GM19468 (cell line): ENCODE results near the gene ANO6.

ENCODE experiments used
- ATAC-seq: cut with Tn5 transposase; IDR thresholded peaks from one replicate; pipeline ENCODE4 v1.9.1; 2021; ENCODE audit warnings: mild to moderate bottlenecking, moderate library complexity, moderate number of reproducible peaks; ENCODE audit not compliant: unreplicated experiment; ENCODE audit errors: extremely low read depth

The ANO6 gene

DNA sequence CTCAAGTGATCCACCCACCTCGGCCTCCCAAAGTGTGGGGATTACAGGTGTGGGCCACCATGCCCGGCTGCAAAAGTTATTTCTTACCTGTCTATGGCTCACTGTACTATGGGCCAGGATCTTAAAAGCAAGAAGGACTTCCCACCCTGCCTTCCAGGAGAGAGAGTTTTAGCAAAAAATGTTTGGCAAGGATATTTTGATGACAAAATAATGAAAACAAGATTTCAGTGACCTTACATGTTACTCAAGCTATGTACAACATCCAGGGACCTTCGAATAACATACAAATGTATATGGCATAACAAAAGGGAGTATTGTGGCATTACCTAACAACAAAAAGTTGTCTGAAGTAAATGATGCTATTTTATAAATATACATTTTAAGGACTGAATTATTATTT is 55.1 kb downstream of the ANO6 start:
- no peak for ATAC-seq

DNA sequence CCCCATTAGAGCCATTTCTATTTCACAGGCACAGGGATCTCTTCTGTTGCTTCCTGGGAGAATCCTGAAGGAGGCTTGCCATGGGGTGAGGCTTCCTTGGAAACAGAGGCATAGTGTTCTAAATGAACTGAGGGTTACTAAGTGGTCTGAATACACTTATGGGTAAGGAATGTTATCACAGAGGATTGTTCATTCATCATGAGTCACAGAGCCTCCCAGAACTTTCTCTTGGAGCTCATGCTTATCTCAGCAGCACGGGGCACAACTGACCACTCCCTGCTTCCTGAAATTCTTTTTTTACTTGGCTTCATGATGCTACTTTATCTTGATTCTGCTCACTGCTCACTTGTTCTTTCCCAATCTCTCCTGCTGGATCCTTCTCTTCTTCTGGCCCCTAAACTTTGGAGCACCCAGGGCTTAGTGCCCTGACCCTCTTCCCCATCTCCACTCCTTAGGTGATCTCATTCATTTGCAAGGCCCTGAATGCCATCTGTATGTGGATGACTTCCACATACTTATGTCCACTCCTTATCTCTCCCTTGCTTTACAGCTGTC is 57.9 kb downstream of the ANO6 start:
- ATAC-seq, result no peak

- ATAC-seq, result no peak
Measured at GRCh38 chr12:45276154-45276755, 60.4 kb downstream of the ANO6 start.

DNA sequence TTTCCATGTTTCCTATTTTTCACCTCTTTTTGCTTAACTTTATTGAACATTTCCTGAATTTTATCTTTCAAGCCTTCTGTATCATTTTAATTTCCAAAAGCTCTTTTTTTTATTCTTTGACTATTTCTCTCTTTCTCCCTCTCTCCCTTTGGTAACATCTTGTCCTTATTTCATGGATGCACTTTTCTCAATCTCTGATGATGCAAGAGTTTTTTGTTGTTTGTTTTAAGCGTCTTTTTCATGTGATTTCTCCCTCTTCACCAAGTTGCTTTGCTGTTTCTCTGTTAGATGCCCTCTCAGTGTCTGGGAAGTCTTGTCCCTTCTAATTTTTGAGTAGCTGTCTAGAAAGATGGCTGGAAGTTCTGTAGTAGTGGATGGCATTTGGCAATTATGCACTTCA is 62.6 kb downstream of the ANO6 start:
- no peak for ATAC-seq

DNA sequence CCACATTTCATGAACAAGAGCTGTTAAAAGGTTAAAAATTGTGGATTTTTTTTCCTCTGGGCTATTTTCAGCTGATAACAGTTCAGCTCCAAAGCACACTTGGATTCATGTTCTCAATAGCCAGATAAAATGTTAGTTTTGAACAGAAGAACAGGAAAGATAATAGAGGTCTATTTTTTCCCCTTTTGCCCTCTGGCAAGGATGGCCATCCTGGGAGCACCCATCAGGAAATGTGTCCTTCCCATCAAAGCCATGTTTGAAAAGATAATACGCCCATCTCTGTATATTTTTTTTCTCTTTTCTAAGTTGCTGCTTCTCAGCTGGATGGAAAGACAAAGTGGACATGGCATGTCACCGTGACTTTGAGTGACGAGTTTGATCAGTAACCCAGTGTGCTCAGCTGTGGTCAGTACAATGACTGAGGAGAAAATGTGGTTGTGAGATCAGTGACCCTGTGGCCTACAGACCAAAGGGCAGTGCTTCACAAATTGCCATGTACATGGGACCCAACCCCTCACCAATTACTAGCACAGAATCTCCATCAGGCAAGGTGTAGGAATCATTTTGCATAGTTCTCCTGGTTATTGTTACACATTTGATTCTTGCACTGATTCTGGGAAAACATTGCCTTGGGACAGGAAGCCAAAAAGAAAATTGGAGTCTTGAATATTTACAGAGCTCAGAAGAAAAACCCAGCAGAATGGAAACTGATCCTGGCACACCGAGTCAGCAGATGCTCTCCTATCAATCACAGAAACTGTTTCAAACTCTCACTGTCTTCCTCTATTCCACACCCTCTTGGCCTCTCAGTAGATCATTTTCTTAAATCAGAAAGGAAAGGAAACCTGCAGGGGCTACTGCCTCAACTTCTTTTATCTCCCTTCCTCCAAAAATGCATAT is 64.3 kb downstream of the ANO6 start:
- ATAC-seq, result no peak

DNA sequence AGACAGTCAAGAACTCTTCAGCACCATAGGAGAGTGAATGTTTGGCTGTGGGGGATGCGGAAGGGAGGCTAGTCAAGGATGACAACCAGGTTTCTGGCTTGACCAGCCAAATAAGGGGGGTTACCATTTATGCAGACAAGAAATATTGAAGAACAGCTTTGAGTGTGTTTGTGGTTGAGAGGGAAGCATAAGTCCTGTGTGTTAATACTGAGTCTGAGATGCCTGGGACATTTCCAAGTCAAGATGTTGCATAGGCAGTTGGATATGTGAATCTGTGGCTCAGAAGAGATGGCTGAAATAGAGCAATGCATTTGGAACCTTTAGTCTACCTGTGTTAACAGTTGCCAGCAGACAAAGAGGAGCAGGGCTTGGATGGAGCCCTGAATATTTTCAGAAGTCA is 66.1 kb downstream of the ANO6 start:
- ATAC-seq, result no peak

DNA sequence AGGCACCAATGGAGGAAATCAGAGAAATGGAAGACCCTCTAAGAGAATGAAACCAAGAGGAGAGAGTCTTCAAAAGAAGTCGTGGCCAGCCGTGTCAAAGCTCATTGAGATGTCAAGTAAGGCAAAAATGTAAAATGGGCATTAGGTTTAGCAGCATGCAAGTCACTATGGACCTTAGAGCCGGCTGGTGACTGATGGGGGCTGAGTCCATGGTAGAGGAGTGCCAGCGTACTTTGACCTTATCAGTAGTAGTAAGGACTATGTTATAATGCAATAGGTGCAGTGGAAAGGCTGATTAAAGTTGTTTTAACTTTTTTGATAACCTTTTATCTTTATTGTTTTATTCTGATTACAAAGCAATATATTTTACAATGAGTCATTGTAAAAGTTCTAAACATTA is 66.5 kb downstream of the ANO6 start:
- no peak for ATAC-seq

- ATAC-seq, result no peak
Measured at GRCh38 chr12:45284096-45284901, 68.4 kb downstream of the ANO6 start.

DNA sequence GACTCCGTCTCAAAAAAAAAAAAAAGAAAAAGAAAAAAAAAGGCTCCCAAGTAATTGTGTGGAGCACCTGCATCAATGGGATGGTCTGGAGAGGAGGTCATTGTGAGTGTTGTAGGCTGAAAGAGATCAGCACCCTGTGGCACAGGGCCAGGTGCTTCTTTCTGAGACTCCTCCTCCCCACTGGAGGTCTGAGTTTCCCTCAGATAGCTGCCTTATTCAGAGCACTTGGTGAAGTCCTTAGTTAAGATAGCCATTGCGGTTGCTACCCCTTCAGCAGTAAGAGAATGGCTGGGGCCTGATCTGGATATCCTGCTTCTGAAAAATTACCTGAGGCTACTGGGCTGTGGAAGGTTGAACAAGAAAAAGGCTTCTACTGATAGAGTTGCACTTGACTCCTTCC is 69.8 kb downstream of the ANO6 start:
- no peak for ATAC-seq

- ATAC-seq, result no peak
Measured at GRCh38 chr12:45286621-45287020, 70.7 kb downstream of the ANO6 start.

GRCh38 chr12:45289245-45290215 is 73.6 kb downstream of the ANO6 start:
- no peak for ATAC-seq

DNA sequence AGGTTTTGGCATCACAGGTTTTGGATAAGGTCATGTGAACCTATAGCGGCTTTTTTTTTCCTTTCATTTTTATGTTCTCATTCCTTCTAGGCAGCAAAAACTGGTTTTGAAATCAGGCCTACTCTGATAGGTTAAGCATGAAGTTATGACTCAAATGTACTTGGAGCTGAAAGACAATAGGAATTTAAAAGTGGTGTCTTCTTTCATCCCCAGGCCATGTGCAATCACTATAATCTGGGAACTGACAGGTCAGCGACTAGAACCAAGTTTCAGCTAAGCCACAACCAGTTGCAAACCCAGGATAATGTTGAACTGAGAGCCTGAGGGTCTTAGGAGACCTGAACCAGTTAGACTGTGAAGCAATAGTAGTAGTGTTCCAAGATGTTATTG is 74.3 kb downstream of the ANO6 start:
- no peak for ATAC-seq

DNA sequence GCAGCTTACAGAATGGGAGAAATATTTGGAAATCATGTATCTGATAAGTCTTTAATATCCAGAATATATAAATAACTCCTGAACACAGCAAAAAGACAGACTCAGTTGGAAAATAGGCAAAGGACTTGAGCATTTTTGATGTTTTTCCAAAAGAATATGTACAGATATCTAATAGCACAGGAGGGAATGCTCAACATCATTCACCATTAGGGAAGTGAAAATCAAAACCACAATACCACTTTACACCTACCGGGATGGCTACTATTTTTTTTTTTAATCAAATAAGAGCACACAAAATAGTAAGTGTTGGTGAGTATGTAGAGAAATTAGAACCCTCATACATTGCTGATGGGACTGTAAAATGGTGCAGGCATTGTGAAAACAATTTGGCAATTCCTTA is 75.6 kb downstream of the ANO6 start:
- no peak for ATAC-seq

DNA sequence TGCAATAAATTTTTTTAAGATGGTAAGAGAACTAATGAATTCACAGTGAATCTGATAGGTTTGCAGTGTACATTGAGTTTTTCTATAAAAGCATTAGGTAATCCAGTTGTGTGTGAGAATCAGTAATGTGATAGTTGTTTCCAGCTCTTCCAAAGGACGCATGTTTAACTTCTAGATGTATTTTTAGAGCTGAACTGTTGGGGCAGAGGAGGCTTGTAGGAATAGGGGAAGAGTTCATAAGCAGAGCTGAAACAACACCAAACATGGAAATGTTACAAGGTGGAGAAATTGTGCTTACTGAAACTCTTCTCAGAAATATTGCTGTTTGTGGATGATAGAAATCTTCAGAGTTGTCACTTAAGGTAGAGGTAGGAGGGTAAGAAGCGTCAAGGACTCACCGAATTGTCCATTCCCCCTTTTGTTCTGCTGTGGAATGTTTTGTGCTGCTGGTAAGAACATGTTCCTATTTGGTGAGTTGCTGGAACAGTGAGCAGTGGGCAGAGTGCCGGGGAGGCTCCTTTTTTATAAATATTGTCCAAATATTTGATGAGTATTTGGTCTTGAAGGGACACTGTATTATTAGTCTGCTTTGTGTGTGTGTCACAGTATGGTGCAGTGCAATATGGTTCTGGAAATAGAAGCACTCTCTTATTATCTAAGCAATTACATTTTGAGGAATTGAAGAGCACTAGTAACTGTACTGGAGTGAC is 76.7 kb downstream of the ANO6 start:
- no peak for ATAC-seq

DNA sequence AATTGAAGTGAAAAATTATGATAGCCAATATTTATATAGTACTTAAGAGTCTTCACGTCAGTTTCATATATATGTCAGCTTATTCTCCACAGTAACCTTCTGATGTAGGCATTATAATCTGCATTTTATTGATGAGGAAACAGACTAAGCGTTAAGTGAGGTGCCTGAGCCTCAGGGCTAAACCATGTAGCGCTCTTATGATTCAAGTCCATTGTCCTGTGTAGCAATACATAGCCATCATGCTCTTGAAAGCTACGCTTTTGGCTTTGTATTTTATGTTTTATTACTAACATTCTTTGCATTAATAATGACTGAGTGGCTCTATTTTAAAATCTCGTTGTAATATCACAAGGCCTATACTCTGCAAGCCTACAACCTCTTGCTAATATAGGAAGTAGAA is 79.0 kb downstream of the ANO6 start:
- no peak for ATAC-seq

DNA sequence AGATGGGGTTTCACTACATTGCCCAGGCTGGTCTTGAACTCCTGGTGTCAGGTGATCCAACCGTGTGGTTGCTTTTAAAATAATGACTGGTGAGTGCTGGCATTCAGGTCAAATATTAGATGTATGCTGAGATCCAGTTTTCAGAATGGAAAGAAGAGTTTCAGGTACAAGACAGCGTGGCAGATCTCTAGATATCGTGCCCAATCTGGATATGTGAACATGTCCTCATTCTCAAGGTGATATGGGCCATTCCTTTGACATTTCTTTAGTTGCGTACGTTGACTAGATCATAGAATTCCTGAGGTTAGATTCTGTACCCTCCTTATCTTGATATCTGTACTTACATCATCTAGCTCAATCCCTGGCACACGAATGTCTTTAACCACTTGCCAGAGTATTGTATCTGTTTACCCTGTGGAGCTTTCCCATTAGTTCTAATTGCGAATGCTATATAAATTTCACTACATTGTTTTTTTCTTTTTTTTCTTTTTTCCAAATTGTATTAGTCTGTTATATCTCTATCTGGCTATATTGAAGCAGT is 80.2 kb downstream of the ANO6 start:
- ATAC-seq, result no peak

DNA sequence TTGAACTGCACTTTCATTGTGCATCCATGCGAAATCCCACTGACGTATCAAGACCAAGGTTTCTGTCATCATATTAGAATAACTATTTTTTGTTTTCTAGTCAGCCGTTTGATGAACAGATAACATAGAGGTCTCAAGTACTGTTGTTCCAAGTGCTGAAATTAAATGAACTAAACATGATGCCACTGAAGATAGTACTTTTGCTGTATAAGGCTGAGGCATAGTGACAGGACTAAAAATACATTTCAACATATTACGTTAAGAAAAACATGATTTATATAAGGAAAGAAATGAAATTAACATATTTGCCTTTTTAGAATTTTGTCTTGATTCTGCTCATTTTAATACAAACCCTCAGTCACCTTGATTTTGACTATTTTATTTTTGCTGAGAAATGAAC is 82.2 kb downstream of the ANO6 start:
- ATAC-seq, result no peak

DNA sequence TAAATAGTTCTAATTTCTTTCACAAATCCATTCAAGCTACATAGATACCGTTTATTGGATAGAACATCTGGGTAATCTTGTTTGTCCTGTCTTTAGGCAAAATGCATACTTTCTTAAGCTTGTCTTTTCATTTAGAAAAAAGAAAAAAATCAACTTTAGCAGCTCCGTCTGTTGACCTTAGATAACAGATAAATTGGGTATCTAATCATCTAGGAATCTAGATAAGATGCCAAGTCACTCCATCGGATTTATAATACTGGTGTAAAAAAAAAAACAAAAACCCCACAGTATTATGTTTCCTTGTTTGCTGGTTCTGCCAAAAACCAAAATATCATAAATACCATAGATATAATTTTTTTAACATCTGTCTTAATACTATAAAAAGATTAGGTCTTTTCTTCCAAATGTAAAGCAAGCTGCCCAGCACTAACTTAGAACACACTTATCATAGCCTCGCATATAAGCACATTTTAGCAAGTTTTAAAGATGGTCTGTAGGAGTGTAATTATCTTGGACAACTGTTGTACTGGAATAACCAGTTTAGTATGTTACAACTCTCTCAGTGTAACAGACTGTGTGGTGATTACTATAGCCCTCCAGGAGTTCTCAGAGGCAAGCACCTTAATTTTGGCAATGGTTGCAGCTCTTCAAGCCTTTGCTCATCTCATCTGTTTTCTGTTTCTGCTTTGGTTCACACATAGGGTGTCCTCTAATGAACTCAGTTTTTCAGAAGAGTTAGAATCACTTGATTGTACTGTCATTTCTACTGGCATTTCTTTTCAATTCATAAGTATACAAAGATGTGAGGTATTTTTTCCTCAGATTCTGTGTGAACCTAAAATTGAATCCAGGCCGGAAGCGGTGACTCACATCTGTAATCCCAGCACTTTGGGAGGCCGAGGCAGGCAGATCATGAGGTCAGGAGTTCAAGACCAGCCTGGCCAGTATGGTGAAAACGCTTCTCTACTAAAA is 83.1 kb downstream of the ANO6 start:
- no peak for ATAC-seq
